GM12892 (cell line): Measurements from ENCODE around the gene LARP4B.

Experiments
- POLR2A ChIP-seq: IDR thresholded peaks from 2 replicates; pipeline ENCODE4 v1.6.1; 2011; ENCODE audit warnings: low read depth, low read length, control low read depth
- TAF1 ChIP-seq: IDR thresholded peaks from 2 replicates; pipeline ENCODE4 v1.6.1; 2011; ENCODE audit warnings: low read depth, mild to moderate bottlenecking, control low read depth, low read length, borderline replicate concordance

GRCh38 chr10:970311-971149 lies 39.0 kb upstream of the LARP4B start:
- TF ChIP-seq TAF1 = no peak
- TF ChIP-seq POLR2A = no peak
